Suprapubic skin (tissue), 4 donors: ENCODE measurements around the gene KATNB1. TPM values are rescaled to one million over a fixed set of nuclear protein-coding genes. Genes with fewer than 3 reads are reported as not detected.

Experiments used
- DNase-seq, 2 donors: peaks; one replicate each; pipeline ENCODE4 v3.0.0-alpha.2; 2019; ENCODE audit warnings: low spot score in 2 of 2
- H3K27ac ChIP-seq: fragments of 200-600 bp; sonication (generic); one replicate; pipeline ENCODE4 v1.5.1; 2019
- H3K27me3 ChIP-seq: fragments of 200-600 bp; sonication (generic); one replicate; pipeline ENCODE4 v1.5.1; 2019
- H3K36me3 ChIP-seq: fragments of 200-600 bp; sonication (generic); one replicate; pipeline ENCODE4 v1.5.1; 2019
- H3K4me1 ChIP-seq: fragments of 200-600 bp; sonication (generic); one replicate; pipeline ENCODE4 v1.5.1; 2019
- H3K4me3 ChIP-seq: fragments of 200-600 bp; sonication (generic); one replicate; pipeline ENCODE4 v1.5.1; 2019; ENCODE audit warnings: mild to moderate bottlenecking
- H3K9me3 ChIP-seq: fragments of 200-600 bp; sonication (generic); one replicate; pipeline ENCODE4 v1.5.1; 2019
- EP300 ChIP-seq: sonication (generic); formaldehyde crosslinking; IDR thresholded peaks from one replicate; pipeline ENCODE4 v1.6.1; 2017; ENCODE audit warnings: antibody characterized with exemption
- POLR2A ChIP-seq, 2 donors: fragments of 450-650 bp; IDR thresholded peaks; one replicate each; pipeline ENCODE4 v1.6.1; 2017; ENCODE audit warnings: antibody characterized with exemption in 2 of 2, mild to moderate bottlenecking in 2 of 2, moderate library complexity in 2 of 2
- POLR2AphosphoS5 ChIP-seq, 3 donors: sonication (generic); formaldehyde crosslinking; IDR thresholded peaks; one replicate each; pipeline ENCODE4 v1.6.1; 2017; ENCODE audit warnings: antibody characterized with exemption in 3 of 3
- WGBS: methylation state at CpG from one replicate; pipeline ENCODE4 v1.1.5; 2018; 5-methylcytosine and 5-hydroxymethylcytosine counted together
- total RNA-seq, 4 donors: library from RNA; depleted of rRNA; stranded (reverse); fragments of >200 nt; gene quantifications; one replicate each; pipeline ENCODE4 v1.1.0, GENCODE V29; 2016
- TF ChIP-seq, protein P1 (sequence below), 2 donors: fragments of 200-600 bp in 1 of 2; fragments of 450-650 bp in 1 of 2; sonication (generic) in 1 of 2; IDR thresholded peaks; one replicate each; pipeline ENCODE4 v1.5.1; 2016 to 2019; ENCODE audit warnings: antibody characterized with exemption in 2 of 2, mild to moderate bottlenecking in 1 of 2, moderate library complexity in 1 of 2

KATNB1 gene
- total RNA-seq, 4 donors from 2014 or later, result 47.8 to 62.7 (median 55.7) TPM

DNA sequence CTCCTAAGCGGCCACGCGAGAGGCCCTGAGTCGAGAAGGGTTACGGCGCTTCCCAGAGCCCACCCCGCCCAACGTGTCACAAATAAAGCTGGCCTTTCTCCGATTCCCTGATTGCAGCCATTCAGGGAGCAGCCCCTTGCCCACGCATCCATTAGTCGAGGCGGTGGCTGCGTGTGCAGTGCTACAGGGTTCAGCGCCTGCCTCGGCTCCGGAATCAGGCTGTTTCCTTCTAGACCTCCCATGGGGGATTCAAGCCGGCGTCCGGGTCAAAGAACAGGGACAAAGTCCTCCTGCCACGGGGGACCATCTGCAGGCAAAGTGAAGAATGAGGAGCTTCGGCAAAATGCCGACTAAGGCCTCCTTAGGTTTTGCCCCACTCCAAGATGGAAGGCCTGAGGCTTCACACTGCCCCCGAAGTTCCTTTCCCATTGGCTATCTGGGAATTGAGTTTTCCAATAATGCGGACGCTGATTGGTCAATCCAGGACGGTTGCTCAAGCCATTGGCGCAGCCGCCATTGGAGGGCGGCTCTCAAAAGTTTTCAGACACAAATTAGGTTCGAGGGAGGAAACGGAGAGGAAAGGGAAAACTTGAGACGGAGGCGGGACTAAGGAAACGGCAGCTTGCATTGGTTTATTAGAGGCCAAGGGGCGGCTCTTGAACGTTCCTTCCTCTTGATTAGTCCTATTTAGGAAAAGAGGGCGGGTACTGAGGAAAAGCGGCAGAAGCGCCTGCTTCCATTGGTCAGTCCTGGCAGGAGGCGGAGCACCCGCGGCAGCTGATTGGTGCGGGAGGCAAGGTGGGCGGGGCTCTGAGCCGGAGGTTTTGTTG is 430 bp upstream of the KATNB1 start:
- Histone ChIP-seq H3K9me3 (no peaks in the 10 kb centered on the region), H3K4me1 (peaks cover 45% of the 10 kb centered on the region), H3K4me3 (peak overlapping the region; percentile 83), H3K27me3 (no peaks in the 10 kb centered on the region), H3K36me3 (no peaks in the 10 kb centered on the region), H3K27ac (peak overlapping the region; percentile 89)
- 0% methylated on average over 27 of the region's 45 CpGs for WGBS
- TF ChIP-seq POLR2AphosphoS5 (IDR thresholded peaks at IDR 0.05) (peak in 1 of 3 donors; percentile 83), EP300 (no peak), POLR2A (IDR thresholded peaks at IDR 0.05) (peak in 1 of 2 donors; percentile 27)
- TF ChIP-seq, protein P1, sequence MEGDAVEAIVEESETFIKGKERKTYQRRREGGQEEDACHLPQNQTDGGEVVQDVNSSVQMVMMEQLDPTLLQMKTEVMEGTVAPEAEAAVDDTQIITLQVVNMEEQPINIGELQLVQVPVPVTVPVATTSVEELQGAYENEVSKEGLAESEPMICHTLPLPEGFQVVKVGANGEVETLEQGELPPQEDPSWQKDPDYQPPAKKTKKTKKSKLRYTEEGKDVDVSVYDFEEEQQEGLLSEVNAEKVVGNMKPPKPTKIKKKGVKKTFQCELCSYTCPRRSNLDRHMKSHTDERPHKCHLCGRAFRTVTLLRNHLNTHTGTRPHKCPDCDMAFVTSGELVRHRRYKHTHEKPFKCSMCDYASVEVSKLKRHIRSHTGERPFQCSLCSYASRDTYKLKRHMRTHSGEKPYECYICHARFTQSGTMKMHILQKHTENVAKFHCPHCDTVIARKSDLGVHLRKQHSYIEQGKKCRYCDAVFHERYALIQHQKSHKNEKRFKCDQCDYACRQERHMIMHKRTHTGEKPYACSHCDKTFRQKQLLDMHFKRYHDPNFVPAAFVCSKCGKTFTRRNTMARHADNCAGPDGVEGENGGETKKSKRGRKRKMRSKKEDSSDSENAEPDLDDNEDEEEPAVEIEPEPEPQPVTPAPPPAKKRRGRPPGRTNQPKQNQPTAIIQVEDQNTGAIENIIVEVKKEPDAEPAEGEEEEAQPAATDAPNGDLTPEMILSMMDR (IDR thresholded peaks at IDR 0.05), result no peak
- peak; percentile 99 for DNase-seq

DNA sequence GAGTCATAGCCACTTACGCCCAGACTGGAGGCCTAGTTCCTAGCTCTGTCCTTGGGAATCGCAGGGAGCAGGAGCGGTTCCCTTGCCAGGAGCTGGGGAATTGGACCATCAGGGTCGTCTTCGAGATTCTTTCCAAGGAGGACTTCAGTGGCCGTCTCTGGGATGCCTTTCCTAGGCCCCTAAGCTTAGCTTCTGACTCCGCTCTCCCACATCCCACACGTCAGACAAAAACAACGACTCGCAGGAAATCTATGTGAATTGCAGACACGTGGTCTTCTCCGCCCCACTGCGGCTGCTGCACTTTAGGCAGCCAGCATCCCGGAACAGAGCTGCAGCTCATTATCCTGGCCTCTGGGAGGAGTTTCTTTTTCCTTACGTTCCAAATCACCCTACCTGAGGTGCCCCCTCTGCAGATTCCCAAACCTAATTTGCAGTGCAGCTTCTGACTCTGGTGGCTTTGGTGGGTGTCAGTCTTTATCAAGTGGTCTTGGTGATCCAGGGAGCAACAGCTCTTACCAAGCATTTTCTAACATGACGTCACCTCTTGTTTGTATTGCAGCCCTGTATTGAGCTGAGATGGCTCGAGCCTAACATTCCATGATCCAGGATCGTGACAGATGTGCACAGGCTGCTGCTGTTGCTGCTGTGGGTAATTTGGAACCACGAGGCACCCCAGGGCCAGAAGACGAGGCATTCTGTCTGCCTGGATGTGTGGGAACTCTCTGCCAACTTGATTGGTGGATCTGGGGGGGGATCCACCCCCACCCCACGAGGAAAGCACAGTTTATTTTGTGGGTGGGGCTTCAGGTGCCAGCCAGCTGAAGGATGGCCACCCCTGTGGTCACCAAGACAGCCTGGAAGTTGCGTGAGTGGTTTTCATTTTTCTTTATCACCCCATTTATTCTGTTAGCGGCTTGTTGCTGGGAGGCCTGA is 1.1 kb downstream of the KATNB1 start:
- WGBS, result 10% methylated on average over 23 of the region's 23 CpGs
- TF ChIP-seq, protein P1 (IDR thresholded peaks at IDR 0.05), result peak in 1 of 2 donors; percentile 10
- no peak for TF ChIP-seq EP300
- no peaks in the 10 kb centered on the region for H3K27me3 ChIP-seq
- peak overlapping the region; percentile 86 for H3K27ac ChIP-seq
- H3K4me3 ChIP-seq, result peak overlapping the region; percentile 83
- H3K36me3 ChIP-seq, result no peaks in the 10 kb centered on the region
- H3K9me3 ChIP-seq, result no peaks in the 10 kb centered on the region
- peak in 1 of 2 donors; percentile 78 for DNase-seq
- peaks cover 60% of the 10 kb centered on the region for H3K4me1 ChIP-seq

DNA sequence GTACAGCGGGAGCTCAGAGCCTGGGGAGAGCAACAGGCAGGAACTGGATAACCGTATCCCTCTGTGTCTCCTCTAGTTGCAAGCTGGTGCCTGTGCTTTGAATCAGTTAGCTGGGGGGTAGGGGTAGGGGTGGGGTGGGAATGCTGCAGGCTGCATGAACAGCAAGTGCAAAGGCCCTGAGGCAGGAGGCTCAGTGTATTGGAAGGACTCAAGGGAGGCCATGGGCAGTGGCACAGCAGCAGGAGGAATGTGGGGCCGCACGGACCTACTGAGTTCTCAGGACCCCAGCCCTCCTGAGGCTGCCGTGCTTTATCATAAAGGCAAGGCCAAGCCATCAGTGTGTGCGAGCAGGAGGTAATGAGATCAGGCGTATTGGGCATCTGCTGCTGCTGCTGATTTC is 3.3 kb downstream of the KATNB1 start:
- Histone ChIP-seq H3K36me3 (peaks cover 5% of the 10 kb centered on the region), H3K27me3 (no peaks in the 10 kb centered on the region), H3K4me1 (peaks cover 72% of the 10 kb centered on the region), H3K9me3 (no peaks in the 10 kb centered on the region), H3K27ac (no peak overlapping the region), H3K4me3 (no peak overlapping the region)
- no peak for TF ChIP-seq POLR2AphosphoS5 (IDR thresholded peaks at IDR 0.05)
- no peak for TF ChIP-seq POLR2A (IDR thresholded peaks at IDR 0.05)
- TF ChIP-seq EP300, result no peak
- TF ChIP-seq, protein P1 (IDR thresholded peaks at IDR 0.05), result no peak
- 94% methylated on average over 5 of the region's 7 CpGs for WGBS
- no peak for DNase-seq

DNA sequence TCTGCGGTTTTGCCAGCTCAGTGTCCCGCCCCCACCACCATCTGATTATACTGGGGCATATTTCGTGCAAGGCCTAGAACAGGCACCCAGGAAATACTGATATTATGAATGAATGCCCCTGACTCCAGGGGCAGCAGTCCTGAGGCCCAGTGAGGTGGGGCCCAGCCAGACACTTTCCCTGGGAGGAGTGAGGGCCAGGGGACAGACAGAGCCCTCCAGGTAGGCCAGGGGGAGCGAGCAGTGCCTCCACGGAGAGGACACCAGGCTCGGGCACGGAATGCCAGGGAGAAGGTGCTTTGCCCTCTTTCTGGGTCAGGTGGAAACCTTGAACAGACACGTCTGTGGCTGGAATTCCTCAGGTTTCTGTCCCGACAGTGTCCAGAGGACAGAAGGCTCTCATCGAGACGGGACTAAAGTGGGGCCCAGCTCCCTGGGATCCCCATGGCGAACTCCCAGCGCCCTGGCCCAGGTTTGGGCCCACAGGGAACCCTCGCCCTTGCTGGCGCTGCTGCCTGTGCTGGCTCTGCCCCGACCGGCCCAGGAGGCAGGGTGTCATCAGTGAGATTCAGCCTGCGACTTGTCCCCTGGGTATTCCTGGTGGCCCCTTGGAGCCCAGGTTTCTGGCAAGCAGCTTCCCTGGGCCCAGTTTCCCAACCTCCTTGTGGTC is 4.3 kb downstream of the KATNB1 start:
- H3K4me3 ChIP-seq, result no peak overlapping the region
- H3K9me3 ChIP-seq, result no peaks in the 10 kb centered on the region
- no peaks in the 10 kb centered on the region for H3K27me3 ChIP-seq
- TF ChIP-seq, protein P1 (IDR thresholded peaks at IDR 0.05), result no peak
- TF ChIP-seq POLR2AphosphoS5 (IDR thresholded peaks at IDR 0.05), result no peak
- no peak for TF ChIP-seq POLR2A (IDR thresholded peaks at IDR 0.05)
- no peak for TF ChIP-seq EP300
- DNase-seq, result no peak
- peak overlapping the region; percentile 83 for H3K27ac ChIP-seq
- peaks cover 62% of the 10 kb centered on the region for H3K4me1 ChIP-seq
- WGBS, result 50% methylated on average over 8 of the region's 18 CpGs
- peaks cover 14% of the 10 kb centered on the region for H3K36me3 ChIP-seq
